Adrenal gland (tissue), 5 donors: ENCODE measurements around the gene SREBF2.

Source experiments
- CTCF ChIP-seq, 6 experiments: fragments of 450-650 bp in 4 of 6; fragments of 200-600 bp in 2 of 6; sonication (generic) in 1 of 6; IDR thresholded peaks; 1 replicate in 5 of 6; 2 replicates in 1 of 6; pipeline versions ENCODE4 v1.5.1 to v1.8.0; 2016 to 2021; ENCODE audit warnings: antibody characterized with exemption in 6 of 6, mild to moderate bottlenecking in 2 of 6, moderate library complexity in 1 of 6
- POLR2A ChIP-seq, 2 donors: fragments of 450-650 bp; IDR thresholded peaks; one replicate each; pipeline ENCODE4 v1.6.1; 2017; ENCODE audit warnings: antibody characterized with exemption in 2 of 2, mild to moderate bottlenecking in 2 of 2, moderate library complexity in 1 of 2
- donor health status: DM: no; HTN: no; CAD: no.

DNA sequence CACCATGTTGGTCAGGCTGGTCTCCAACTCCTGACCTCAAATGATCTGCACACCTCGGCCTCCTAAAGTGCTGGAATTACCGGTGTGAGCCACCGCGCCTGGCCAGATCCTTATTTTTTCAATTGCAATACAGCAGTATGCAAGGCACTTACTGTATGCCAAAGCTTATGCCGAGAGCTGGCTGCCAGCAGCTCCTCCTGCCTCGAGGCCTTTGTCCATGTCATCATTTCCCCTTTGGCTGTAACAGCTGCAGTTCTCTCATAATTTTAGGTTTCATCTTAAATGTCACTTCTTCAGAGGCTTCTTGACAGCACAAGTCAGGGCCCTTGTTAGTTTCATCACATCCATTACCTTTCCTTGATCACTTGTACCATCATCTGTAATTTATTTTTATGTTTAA is 1.5 kb upstream of the SREBF2 start:
- TF ChIP-seq CTCF (IDR thresholded peaks at IDR 0.05) (no peak), POLR2A (IDR thresholded peaks at IDR 0.05) (no peak)
